Kidney epithelial cell (primary cell): Measurements from ENCODE around the gene CSF2RB. TPM values are rescaled to one million over a fixed set of nuclear protein-coding genes. Genes with fewer than 3 reads are reported as not detected.

Experiments used
- DNase-seq: peaks from one replicate; pipeline ENCODE4 v3.0.0-alpha.2; 2010; ENCODE audit warnings: low read depth
- H3K27me3 ChIP-seq: 2 replicates; pipeline ENCODE4 v1.6.0; 2011; ENCODE audit warnings: low read length; ENCODE audit not compliant: control insufficient read depth, insufficient read depth
- H3K36me3 ChIP-seq: 2 replicates; pipeline ENCODE4 v1.5.1; 2011; ENCODE audit warnings: low read length; ENCODE audit not compliant: control insufficient read depth, insufficient read depth
- H3K4me3 ChIP-seq: 2 replicates; pipeline ENCODE4 v1.5.1; 2011; ENCODE audit warnings: low read depth, mild to moderate bottlenecking, control low read depth, low read length
- CTCF ChIP-seq: IDR thresholded peaks from 2 replicates; pipeline ENCODE4 v1.5.1; 2011; ENCODE audit warnings: mild to moderate bottlenecking, moderate library complexity, low read length, control low read depth, inconsistent platforms; ENCODE audit not compliant: insufficient read depth, poor library complexity, severe bottlenecking
- total RNA-seq: library from RNA; depleted of rRNA; stranded (reverse); fragments of >200 nt; gene quantifications from 2 replicates; pipeline ENCODE4 v1.2.3, GENCODE V29; 2015

CSF2RB gene
- total RNA-seq, 1 donor from 2014 or later = 1.1 TPM

GRCh38 chr22:36874309-36874696 is 39.1 kb upstream of the CSF2RB start:
- Histone ChIP-seq H3K36me3 (no peaks in the 10 kb centered on the region), H3K4me3 (no peak overlapping the region), H3K27me3 (peaks cover 2% of the 10 kb centered on the region)
- no peak for TF ChIP-seq CTCF
- no peak for DNase-seq

- no peak for DNase-seq
- no peak for TF ChIP-seq CTCF
- Histone ChIP-seq H3K4me3 (no peak overlapping the region), H3K27me3 (peaks cover 2% of the 10 kb centered on the region), H3K36me3 (no peaks in the 10 kb centered on the region)
Measured at GRCh38 chr22:36874736-36875135, 38.7 kb upstream of the CSF2RB start.

GRCh38 chr22:36875741-36876140 is 37.7 kb upstream of the CSF2RB start:
- Histone ChIP-seq H3K4me3 (no peak overlapping the region), H3K27me3 (peaks cover under 1% of the 10 kb centered on the region), H3K36me3 (no peaks in the 10 kb centered on the region)

GRCh38 chr22:36879775-36880174 is 33.7 kb upstream of the CSF2RB start:
- no peak for DNase-seq
- no peaks in the 10 kb centered on the region for H3K27me3 ChIP-seq
- H3K4me3 ChIP-seq = no peak overlapping the region
- H3K36me3 ChIP-seq = no peaks in the 10 kb centered on the region
- no peak for TF ChIP-seq CTCF

More at GRCh38 chr22:36875741-36876140, 37.7 kb upstream of the CSF2RB start:
- no peak for DNase-seq
- TF ChIP-seq CTCF = no peak

GRCh38 chr22:36881504-36882245 is 31.8 kb upstream of the CSF2RB start:
- no peak for DNase-seq
- Histone ChIP-seq H3K4me3 (no peak overlapping the region), H3K36me3 (no peaks in the 10 kb centered on the region), H3K27me3 (no peaks in the 10 kb centered on the region)
- TF ChIP-seq CTCF = no peak
